RWPE1 (cell line): ENCODE measurements around the gene NKD1.

Experiments used
- CTCF ChIA-PET: fragments of 350-600 bp; sonication (Branson Sonifier 250); formaldehyde crosslinking; extraction: SDS; loops from one replicate; lab custom pipeline; 2021; lab: Yijun Ruan, JAX
- POLR2A ChIA-PET: fragments of 400-600 bp; formaldehyde crosslinking; extraction: SDS; loops from one replicate; lab custom pipeline; 2020; ENCODE audit warnings: antibody characterized with exemption; ENCODE audit not compliant: low non-redundant PET; lab: Yijun Ruan, JAX
- DNase-seq: peaks from one replicate; pipeline ENCODE4 v3.0.0; 2012; ENCODE audit warnings: low spot score
- H3K27ac ChIP-seq: fragments of 450-650 bp; 2 replicates; pipeline ENCODE4 v1.5.1; 2017
- TF ChIP-seq, protein P1 (sequence below): fragments of 450-650 bp; conservative IDR thresholded peaks from 2 replicates; pipeline ENCODE4 v1.5.1; 2017; ENCODE audit warnings: low read depth, mild to moderate bottlenecking

The NKD1 gene

DNA sequence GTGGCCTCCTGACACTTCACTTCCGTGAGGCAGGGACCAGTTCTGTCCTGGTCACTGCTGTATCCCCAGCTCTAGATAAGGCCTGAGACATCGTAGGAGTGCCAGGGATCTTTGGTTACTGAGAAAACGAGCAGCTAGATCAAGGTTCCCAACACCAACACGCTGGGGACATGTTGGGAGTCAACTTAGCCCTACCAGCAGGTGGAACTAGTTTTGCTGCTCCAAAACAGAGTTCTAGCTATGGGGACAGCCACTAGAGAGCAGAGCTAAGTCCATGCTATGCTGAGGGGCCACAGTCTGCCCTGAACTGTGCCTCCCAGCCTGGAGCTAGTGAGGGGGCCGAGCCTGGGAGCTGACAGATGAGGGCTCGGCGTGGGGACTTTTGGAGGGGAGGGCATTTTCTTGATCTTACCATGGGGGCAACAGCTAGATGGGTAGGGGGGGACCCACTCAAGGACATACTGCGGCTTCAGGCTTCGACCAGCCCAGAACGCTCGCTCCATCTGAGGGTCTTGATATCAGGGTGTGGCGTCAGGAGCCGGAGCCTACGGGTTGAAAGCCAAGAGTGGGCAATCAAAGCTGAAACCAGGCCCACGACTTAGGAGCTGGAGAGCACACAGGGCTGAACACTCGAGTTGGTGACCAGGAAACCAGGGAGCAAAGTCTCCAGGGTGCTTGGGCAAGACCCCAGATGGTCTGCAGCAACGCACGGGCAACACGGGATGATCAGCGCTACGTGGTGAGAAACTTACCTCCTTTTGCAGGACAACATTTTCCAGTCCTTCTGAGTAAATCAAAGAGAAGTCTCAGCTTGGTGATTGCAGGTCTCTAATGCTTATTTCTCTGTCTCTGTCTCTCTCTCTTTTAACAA is 119.5 kb downstream of the NKD1 start:
- ChIA-PET CTCF (interaction anchor here (0.6 to 4.8 kb wide), 7 partner anchors 9 to 344 kb away, joined by 3 to 18 read pairs (median 4); no protein-coding TSS in a partner anchor), POLR2A (no interaction called here)
- DNase-seq, result no peak
- no peak overlapping the region for H3K27ac ChIP-seq
- TF ChIP-seq, protein P1, sequence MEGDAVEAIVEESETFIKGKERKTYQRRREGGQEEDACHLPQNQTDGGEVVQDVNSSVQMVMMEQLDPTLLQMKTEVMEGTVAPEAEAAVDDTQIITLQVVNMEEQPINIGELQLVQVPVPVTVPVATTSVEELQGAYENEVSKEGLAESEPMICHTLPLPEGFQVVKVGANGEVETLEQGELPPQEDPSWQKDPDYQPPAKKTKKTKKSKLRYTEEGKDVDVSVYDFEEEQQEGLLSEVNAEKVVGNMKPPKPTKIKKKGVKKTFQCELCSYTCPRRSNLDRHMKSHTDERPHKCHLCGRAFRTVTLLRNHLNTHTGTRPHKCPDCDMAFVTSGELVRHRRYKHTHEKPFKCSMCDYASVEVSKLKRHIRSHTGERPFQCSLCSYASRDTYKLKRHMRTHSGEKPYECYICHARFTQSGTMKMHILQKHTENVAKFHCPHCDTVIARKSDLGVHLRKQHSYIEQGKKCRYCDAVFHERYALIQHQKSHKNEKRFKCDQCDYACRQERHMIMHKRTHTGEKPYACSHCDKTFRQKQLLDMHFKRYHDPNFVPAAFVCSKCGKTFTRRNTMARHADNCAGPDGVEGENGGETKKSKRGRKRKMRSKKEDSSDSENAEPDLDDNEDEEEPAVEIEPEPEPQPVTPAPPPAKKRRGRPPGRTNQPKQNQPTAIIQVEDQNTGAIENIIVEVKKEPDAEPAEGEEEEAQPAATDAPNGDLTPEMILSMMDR, result no peak

DNA sequence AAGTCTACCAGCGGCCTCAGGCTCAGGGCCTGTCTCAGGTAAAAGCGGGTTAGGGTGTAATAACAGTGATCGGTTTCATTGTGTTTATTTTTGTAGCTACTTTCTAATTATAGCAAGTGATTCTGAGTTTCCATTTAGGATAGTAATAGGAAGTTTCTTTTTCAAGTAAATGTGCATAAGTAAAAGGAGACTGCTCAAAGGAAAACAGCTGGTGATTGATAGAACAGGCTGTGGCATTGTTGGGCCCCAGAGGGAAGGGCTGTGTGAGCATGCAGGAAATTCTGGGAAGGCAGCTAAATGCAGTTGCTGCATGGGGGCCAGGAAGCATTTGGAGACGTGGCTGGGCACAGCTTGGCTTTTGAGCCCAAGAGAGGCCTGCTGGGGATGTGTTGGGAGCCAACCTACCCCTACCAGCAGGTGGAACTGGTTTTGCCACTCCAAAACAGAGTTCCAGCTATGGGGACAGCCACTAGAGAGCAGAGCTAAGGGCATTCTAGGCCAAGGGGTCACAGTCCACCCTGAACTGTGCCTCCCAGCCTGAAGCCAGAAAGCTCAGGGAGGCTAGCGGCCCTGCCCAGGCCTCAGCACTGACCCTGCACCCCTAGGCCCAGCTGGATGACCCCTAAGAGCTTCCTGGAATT is 120.3 kb downstream of the NKD1 start:
- no peak for DNase-seq
- TF ChIP-seq, protein P1, result no peak
- ChIA-PET POLR2A (no interaction called here), CTCF (interaction anchor here (0.6 to 4.8 kb wide), 5 partner anchors 8 to 342 kb away, joined by 3 to 18 read pairs (median 4); no protein-coding TSS in a partner anchor)
- H3K27ac ChIP-seq, result no peak overlapping the region

DNA sequence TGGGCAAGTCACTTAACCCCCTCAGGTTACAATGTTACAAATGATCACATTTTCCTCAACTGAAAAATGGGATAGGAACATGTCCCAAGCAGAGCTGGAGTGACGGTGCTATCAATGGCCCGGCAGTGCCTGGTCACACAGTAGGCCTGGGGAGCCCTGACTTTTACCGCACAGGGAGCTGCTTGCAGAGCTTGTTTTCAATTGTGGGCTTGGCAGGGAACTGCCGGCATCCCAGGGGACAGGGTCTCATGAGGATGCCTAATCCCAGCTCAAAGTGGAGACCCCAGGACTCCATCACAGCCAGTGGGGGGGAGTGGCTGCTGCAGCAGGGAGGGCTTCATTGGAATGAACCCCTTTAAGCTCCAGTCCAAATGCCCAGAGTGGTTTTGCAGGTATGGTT is 121.5 kb downstream of the NKD1 start:
- no peak for DNase-seq
- POLR2A ChIA-PET, result no interaction called here
- TF ChIP-seq, protein P1, result no peak
- no peak overlapping the region for H3K27ac ChIP-seq
- CTCF ChIA-PET, result interaction anchor here (0.6 to 4.8 kb wide), 2 partner anchors 295 to 415 kb away, joined by 4 to 18 read pairs; no protein-coding TSS in a partner anchor

DNA sequence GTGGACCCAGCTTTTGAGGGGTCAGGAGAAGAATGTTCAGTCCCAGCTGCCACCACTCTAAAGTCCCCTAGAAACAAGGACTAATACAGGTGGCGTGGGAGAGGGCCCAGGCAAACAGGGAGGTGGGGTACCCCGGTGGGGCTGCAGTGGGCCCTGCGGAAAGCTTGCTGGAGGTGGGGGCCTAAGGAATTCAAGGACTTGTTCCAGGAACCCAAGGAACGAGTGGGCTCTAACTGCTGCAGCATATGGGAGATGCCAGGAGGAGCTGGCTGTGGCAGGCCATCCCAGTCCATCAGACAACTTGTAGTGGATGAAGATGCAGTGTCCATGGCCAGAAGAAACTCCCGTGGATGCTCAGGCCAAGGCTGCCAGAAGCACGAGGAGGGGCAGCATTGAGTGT is 122.3 kb downstream of the NKD1 start:
- no peak for DNase-seq
- CTCF ChIA-PET, result interaction anchor here (0.6 to 4.8 kb wide), 4 partner anchors 88 to 645 kb away, joined by 4 to 18 read pairs (median 4); partner anchors contain the start of gene CNEP1R1
- TF ChIP-seq, protein P1, result no peak
- no peak overlapping the region for H3K27ac ChIP-seq
- POLR2A ChIA-PET, result no interaction called here

DNA sequence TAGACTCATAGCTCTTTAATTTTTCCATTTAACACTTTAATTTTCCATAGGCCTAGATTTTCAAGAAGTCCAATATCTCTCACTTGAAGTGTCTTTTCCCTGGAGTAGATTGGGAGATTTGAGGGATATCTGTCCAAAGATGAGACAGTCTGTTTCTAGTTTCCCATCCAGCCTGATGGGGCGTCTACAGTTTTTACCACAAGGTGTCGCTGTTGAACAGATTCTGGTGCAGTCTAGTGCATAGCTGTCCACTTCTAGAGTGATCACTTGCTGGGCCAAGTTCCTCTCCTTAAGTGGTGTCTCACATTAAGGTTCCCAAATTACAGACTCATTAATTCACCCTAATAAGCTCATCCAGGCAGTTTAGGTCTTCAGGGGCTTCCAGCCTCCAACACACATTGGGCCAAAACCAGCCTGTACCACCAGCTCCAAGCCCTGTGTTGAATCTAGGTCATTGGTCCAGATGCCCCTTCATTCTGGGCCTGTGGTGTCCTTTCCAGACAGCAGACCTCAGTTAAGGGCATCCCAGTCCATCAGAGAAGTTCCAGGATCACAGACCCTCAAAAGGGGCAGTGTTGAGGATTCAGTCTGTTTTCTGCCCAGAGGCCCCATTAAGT is 123.6 kb downstream of the NKD1 start:
- CTCF ChIA-PET, result interaction anchor here (0.6 to 1.1 kb wide), 7 partner anchors 77 to 566 kb away, joined by 3 to 6 read pairs (median 3); no protein-coding TSS in a partner anchor
- no peak overlapping the region for H3K27ac ChIP-seq
- TF ChIP-seq, protein P1, result peak; percentile 39
- POLR2A ChIA-PET, result interaction anchor here (0.5 kb wide), 1 partner anchor 15 kb away, joined by 5 read pairs; no protein-coding TSS in a partner anchor
- no peak for DNase-seq
